HG03457 (cell line): ENCODE data around the gene TNFRSF4.

Source experiments
- ATAC-seq: cut with Tn5 transposase; IDR thresholded peaks from one replicate; pipeline ENCODE4 v1.9.1; 2021; ENCODE audit warnings: moderate number of reproducible peaks; ENCODE audit not compliant: unreplicated experiment

The TNFRSF4 gene

GRCh38 chr1:1171161-1171545 is 42.8 kb downstream of the TNFRSF4 start:
- no peak for ATAC-seq

GRCh38 chr1:1170215-1171091 is 43.5 kb downstream of the TNFRSF4 start:
- no peak for ATAC-seq

GRCh38 chr1:1169429-1170214 is 44.3 kb downstream of the TNFRSF4 start:
- no peak for ATAC-seq

GRCh38 chr1:1168451-1169411 is 45.2 kb downstream of the TNFRSF4 start:
- no peak for ATAC-seq

- no peak for ATAC-seq
Observed at GRCh38 chr1:1167841-1168450, 46.0 kb downstream of the TNFRSF4 start.

GRCh38 chr1:1167398-1167821 is 46.5 kb downstream of the TNFRSF4 start:
- no peak for ATAC-seq

GRCh38 chr1:1166642-1167397 is 47.1 kb downstream of the TNFRSF4 start:
- ATAC-seq, result no peak

- no peak for ATAC-seq
Observed at GRCh38 chr1:1165900-1166421, 48.0 kb downstream of the TNFRSF4 start.

- ATAC-seq, result no peak
Observed at GRCh38 chr1:1165485-1165884, 48.5 kb downstream of the TNFRSF4 start.

- no peak for ATAC-seq
Observed at GRCh38 chr1:1164701-1165451, 49.1 kb downstream of the TNFRSF4 start.

GRCh38 chr1:1164361-1164700 is 49.6 kb downstream of the TNFRSF4 start:
- no peak for ATAC-seq

- no peak for ATAC-seq
Observed at GRCh38 chr1:1163538-1164070, 50.3 kb downstream of the TNFRSF4 start.

- ATAC-seq, result no peak
Observed at GRCh38 chr1:1162597-1163537, 51.1 kb downstream of the TNFRSF4 start.

- ATAC-seq, result no peak
Observed at GRCh38 chr1:1161683-1162079, 52.3 kb downstream of the TNFRSF4 start.
